ENCODE data around the gene MKS1. TPM values are rescaled to one million over a fixed set of nuclear protein-coding genes. Genes with fewer than 3 reads are reported as not detected.

MKS1 gene
- total RNA-seq, 1 donor = 11.2 TPM

DNA sequence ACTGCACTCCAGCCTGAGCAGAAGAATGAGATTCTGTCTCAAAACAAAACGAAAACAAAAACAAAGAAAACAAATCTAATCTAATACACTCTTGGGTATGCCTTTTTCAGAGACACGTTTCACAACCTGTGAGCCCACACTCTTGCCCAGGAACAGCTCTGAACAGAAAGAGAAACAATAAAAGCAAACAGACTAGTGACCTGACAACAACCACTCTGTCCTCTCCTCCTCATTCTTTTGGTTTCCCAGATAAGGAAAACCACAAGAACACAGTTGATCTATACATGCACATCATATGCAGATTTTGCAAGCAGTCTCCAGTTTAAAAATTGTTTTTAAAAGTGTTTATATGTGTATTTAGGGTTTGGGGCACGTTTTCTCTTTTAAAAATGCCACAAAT lies 1.3 kb downstream of the MKS1 start:
- Histone ChIP-seq H3K4me1 (ENCODE audit: insufficient read depth, low read length) (peaks cover 10% of the 10 kb centered on the region), H3K9me3 (ENCODE audit: low read depth, low read length) (no peaks in the 10 kb centered on the region), H3K79me2 (ENCODE audit: insufficient read depth, low read length) (no peaks in the 10 kb centered on the region), H3K36me3 (ENCODE audit: insufficient read depth, low read length) (peaks cover 10% of the 10 kb centered on the region), H3K27ac (ENCODE audit: low read depth, low read length) (no peak overlapping the region), H3K4me3 (ENCODE audit: insufficient read depth, low read length) (no peak overlapping the region), H3K4me2 (ENCODE audit: insufficient read depth, low read length) (no peak overlapping the region), H4K20me1 (ENCODE audit: insufficient read depth, low read length) (no peaks in the 10 kb centered on the region), H2AFZ (ENCODE audit: low read length) (no peak overlapping the region), H3K27me3 (ENCODE audit: insufficient read depth, low read length) (no peaks in the 10 kb centered on the region)
- DNase-seq (ENCODE audit: insufficient read length, low spot score, missing footprints) = no peak
- no peak for TF ChIP-seq CTCF (IDR thresholded peaks at IDR 0.05; ENCODE audit: extremely low read depth, low read depth, low read length)

DNA sequence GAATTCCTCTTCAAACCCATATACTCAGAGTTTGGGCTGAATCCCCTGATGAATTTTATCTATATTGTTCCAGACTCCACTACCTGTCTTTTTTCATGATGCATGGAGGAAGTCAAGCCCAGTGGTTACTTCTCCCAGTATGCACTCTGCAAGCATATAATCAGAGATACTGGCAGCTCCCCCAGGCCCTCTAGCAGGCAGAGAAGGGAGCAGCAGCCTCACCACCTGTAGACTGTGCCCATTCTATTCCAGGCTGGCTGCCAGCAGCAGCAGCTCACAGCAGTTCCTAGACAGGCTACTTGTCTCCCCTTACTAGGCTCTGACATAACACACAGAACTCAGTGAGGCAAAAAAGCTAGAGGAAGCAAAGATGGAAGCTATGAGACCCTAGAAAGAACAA lies 3.4 kb downstream of the MKS1 start:
- DNase-seq (ENCODE audit: insufficient read length, low spot score, missing footprints) = no peak
- peaks cover 17% of the 10 kb centered on the region for H3K36me3 ChIP-seq (ENCODE audit: insufficient read depth, low read length)
- no peak overlapping the region for H3K4me3 ChIP-seq (ENCODE audit: insufficient read depth, low read length)
- no peak for TF ChIP-seq CTCF (IDR thresholded peaks at IDR 0.05; ENCODE audit: extremely low read depth, low read depth, low read length)
- H3K9me3 ChIP-seq (ENCODE audit: low read depth, low read length) = no peaks in the 10 kb centered on the region
- no peaks in the 10 kb centered on the region for H4K20me1 ChIP-seq (ENCODE audit: insufficient read depth, low read length)
- H2AFZ ChIP-seq (ENCODE audit: low read length) = no peak overlapping the region
- no peaks in the 10 kb centered on the region for H3K79me2 ChIP-seq (ENCODE audit: insufficient read depth, low read length)
- no peak overlapping the region for H3K4me2 ChIP-seq (ENCODE audit: insufficient read depth, low read length)
- peaks cover 10% of the 10 kb centered on the region for H3K4me1 ChIP-seq (ENCODE audit: insufficient read depth, low read length)
- H3K27ac ChIP-seq (ENCODE audit: low read depth, low read length) = no peak overlapping the region
- H3K27me3 ChIP-seq (ENCODE audit: insufficient read depth, low read length) = no peaks in the 10 kb centered on the region

- Histone ChIP-seq H3K27ac (ENCODE audit: low read depth, low read length) (no peak overlapping the region), H3K27me3 (ENCODE audit: insufficient read depth, low read length) (no peaks in the 10 kb centered on the region), H4K20me1 (ENCODE audit: insufficient read depth, low read length) (no peaks in the 10 kb centered on the region), H3K79me2 (ENCODE audit: insufficient read depth, low read length) (no peaks in the 10 kb centered on the region), H2AFZ (ENCODE audit: low read length) (no peak overlapping the region), H3K9me3 (ENCODE audit: low read depth, low read length) (no peaks in the 10 kb centered on the region), H3K36me3 (ENCODE audit: insufficient read depth, low read length) (peaks cover 17% of the 10 kb centered on the region), H3K4me2 (ENCODE audit: insufficient read depth, low read length) (no peak overlapping the region), H3K4me1 (ENCODE audit: insufficient read depth, low read length) (no peaks in the 10 kb centered on the region), H3K4me3 (ENCODE audit: insufficient read depth, low read length) (no peak overlapping the region)
- no peak for TF ChIP-seq CTCF (IDR thresholded peaks at IDR 0.05; ENCODE audit: extremely low read depth, low read depth, low read length)
- DNase-seq (ENCODE audit: insufficient read length, low spot score, missing footprints) = no peak
Observed at GRCh38 chr17:58210922-58211321, 8.1 kb downstream of the MKS1 start.

- Histone ChIP-seq H2AFZ (ENCODE audit: low read length) (no peak overlapping the region), H3K4me3 (ENCODE audit: insufficient read depth, low read length) (no peak overlapping the region), H3K4me2 (ENCODE audit: insufficient read depth, low read length) (no peak overlapping the region), H4K20me1 (ENCODE audit: insufficient read depth, low read length) (no peaks in the 10 kb centered on the region), H3K36me3 (ENCODE audit: insufficient read depth, low read length) (peaks cover 13% of the 10 kb centered on the region), H3K9me3 (ENCODE audit: low read depth, low read length) (no peaks in the 10 kb centered on the region), H3K27me3 (ENCODE audit: insufficient read depth, low read length) (no peaks in the 10 kb centered on the region), H3K4me1 (ENCODE audit: insufficient read depth, low read length) (no peaks in the 10 kb centered on the region), H3K27ac (ENCODE audit: low read depth, low read length) (no peak overlapping the region), H3K79me2 (ENCODE audit: insufficient read depth, low read length) (no peaks in the 10 kb centered on the region)
- no peak for TF ChIP-seq CTCF (IDR thresholded peaks at IDR 0.05; ENCODE audit: extremely low read depth, low read depth, low read length)
- DNase-seq (ENCODE audit: insufficient read length, low spot score, missing footprints) = no peak
Observed at GRCh38 chr17:58208344-58208743, 10.7 kb downstream of the MKS1 start.

Measured in osteoblast (primary cell).